ENCODE results near the gene TMEM43. TPM values are rescaled to one million over a fixed set of nuclear protein-coding genes. Genes with fewer than 3 reads are reported as not detected.

Gene TMEM43
- total and polyA plus RNA-seq, 2 of the 8 experiments (the other 6 are each of a cell fraction or from before 2014, with no cell fraction given), result 27.0 to 33.7 TPM

GRCh38 chr3:14133876-14134275 lies 9.0 kb downstream of the TMEM43 start:
- Histone ChIP-seq H3K4ac (replicated peaks; ENCODE audit: insufficient read length, low read depth, low read length) (no peak overlapping the region), H3K4me1 (replicated peaks in 1 of 4; ENCODE audit: control insufficient read depth in 3 of 4, insufficient read depth in 4 of 4, low read length in 3 of 4) (no peaks in the 10 kb centered on the region), H3K79me1 (ENCODE audit: low read depth, low read length) (no peaks in the 10 kb centered on the region), H2BK15ac (ENCODE audit: low read length) (no peak overlapping the region), H2AFZ (ENCODE audit: low read length) (no peak overlapping the region), H2BK20ac (ENCODE audit: low read length) (no peak overlapping the region), H4K8ac (ENCODE audit: extremely low read depth, insufficient read depth, low read length) (no peak overlapping the region), H3K14ac (ENCODE audit: insufficient read length) (no peak overlapping the region), H2BK120ac (replicated peaks; ENCODE audit: low read depth, low read length) (no peak overlapping the region), H2BK5ac (ENCODE audit: low read depth, low read length) (no peak overlapping the region), H3K4me3 (ENCODE audit: extremely low read depth in 1 of 4, insufficient read depth in 2 of 4, low read depth in 3 of 4, low read length in 4 of 4) (no peak overlapping the region), H4K5ac (ENCODE audit: insufficient read length, low read depth, low read length) (no peak overlapping the region), H3K56ac (replicated peaks; ENCODE audit: insufficient read length, low read depth, low read length) (no peak overlapping the region), H4K20me1 (replicated peaks in 1 of 2; ENCODE audit: control insufficient read depth in 1 of 2, insufficient read depth in 2 of 2, low read length in 2 of 2) (peaks cover 0 to 11% of the 10 kb centered on the region in 2 experiments), H3K23ac (ENCODE audit: insufficient read length) (no peak overlapping the region), H3K79me2 (ENCODE audit: control insufficient read depth in 1 of 2, insufficient read depth in 2 of 2, low read length in 2 of 2) (no peaks in the 10 kb centered on the region), H3K4me2 (ENCODE audit: insufficient read depth in 1 of 2, low read depth in 2 of 2, low read length in 2 of 2) (no peak overlapping the region), H3K23me2 (ENCODE audit: low read depth, low read length) (no peaks in the 10 kb centered on the region), H3K36me3 (ENCODE audit: control insufficient read depth in 2 of 4, insufficient read depth in 4 of 4, low read length in 3 of 4) (peaks cover 12 to 40% (median 27%) of the 10 kb centered on the region in 4 experiments), H3K18ac (ENCODE audit: extremely low read depth, low read length) (no peak overlapping the region), H3K27ac (ENCODE audit: low read depth, low read length) (no peak overlapping the region), H3K9ac (replicated peaks in 1 of 4; ENCODE audit: extremely low read depth in 1 of 4, low read depth in 3 of 4, low read length in 3 of 4) (no peak overlapping the region), H3K27me3 (replicated peaks in 1 of 4; ENCODE audit: control insufficient read depth in 3 of 4, extremely low read depth in 1 of 4, insufficient read depth in 3 of 4, low read length in 3 of 4) (no peaks in the 10 kb centered on the region), H3K9me3 (ENCODE audit: insufficient read depth in 2 of 2, low read depth in 1 of 2, low read length in 1 of 2) (no peaks in the 10 kb centered on the region), H4K91ac (replicated peaks; ENCODE audit: insufficient read length, low read length) (no peak overlapping the region), H2AK5ac (ENCODE audit: low read depth, low read length) (no peak overlapping the region), H2BK12ac (ENCODE audit: low read depth, low read length) (no peak overlapping the region)
- no peak for FAIRE-seq
- ChIA-PET POLR2A (ENCODE audit: partially characterized antibody) (interaction anchor here (0.8 to 1.3 kb wide), 3 partner anchors 8 to 18 kb away, joined by 3 to 5 read pairs (median 3); no protein-coding TSS in a partner anchor), CTCF (ENCODE audit: partially characterized antibody) (interaction anchor here (0.8 to 1.8 kb wide), 5 partner anchors 15 to 238 kb away, joined by 3 to 14 read pairs (median 5); no protein-coding TSS in a partner anchor)
- WGBS, 2 experiments (ENCODE audit: extremely low coverage in 1 of 2, insufficient coverage in 1 of 2, insufficient read length in 1 of 2, insufficient replicate concordance in 2 of 2, low coverage in 1 of 2, low lambda C conversion rate in 2 of 2, missing lambda C conversion rate in 1 of 2), result 91% methylated on average over 5 of the region's 5 CpGs; no CpG with 5 or more reads in 1 of the 2 experiments
- no peak for TF ChIP-seq KDM4A (IDR thresholded peaks at IDR 0.05; ENCODE audit: low read depth, low read length, severe bottlenecking)
- TF ChIP-seq RAD21 (IDR thresholded peaks at IDR 0.05 in 1 of 2, conservative IDR thresholded peaks at IDR 0.05 in 1 of 2; ENCODE audit: low read depth in 2 of 2, low read length in 2 of 2), result no peak
- TF ChIP-seq BRCA1 (IDR thresholded peaks at IDR 0.05; ENCODE audit: low read depth, low read length), result no peak
- no peak for TF ChIP-seq RNF2 (IDR thresholded peaks at IDR 0.05; ENCODE audit: borderline replicate concordance, low read depth, low read length, missing control alignments, poor library complexity, severe bottlenecking)
- no peak for TF ChIP-seq MAX (IDR thresholded peaks at IDR 0.05)
- TF ChIP-seq CBX5 (IDR thresholded peaks at IDR 0.05; ENCODE audit: low read depth, low read length), result no peak
- TF ChIP-seq SAP30 (IDR thresholded peaks at IDR 0.05; ENCODE audit: insufficient read depth, insufficient replicate concordance, low read length), result no peak
- TF ChIP-seq TAF1 (IDR thresholded peaks at IDR 0.05; ENCODE audit: low read depth, low read length), result no peak
- no peak for TF ChIP-seq TBP (IDR thresholded peaks at IDR 0.05; ENCODE audit: low read depth, low read length)
- TF ChIP-seq POLR2A (IDR thresholded peaks at IDR 0.05; ENCODE audit: control extremely low read depth in 1 of 2, low read depth in 2 of 2, low read length in 2 of 2), result no peak
- DNase-seq (ENCODE audit: low read depth in 1 of 2, low spot score in 2 of 2), result no peak
